ENCODE data around the gene CDH13. TPM values are rescaled to one million over a fixed set of nuclear protein-coding genes. Genes with fewer than 3 reads are reported as not detected.

CDH13 gene
- total and polyA plus RNA-seq, 9 of the 15 experiments (the other 6 are each of a cell fraction or from before 2014, with no cell fraction given) = 0.03 TPM; not detected in 8

- Histone ChIP-seq H2AFZ (ENCODE audit: low read depth, low read length) (no peak overlapping the region), H3K4me1 (replicated peaks in 1 of 2; ENCODE audit: control insufficient read depth in 2 of 2, insufficient read depth in 2 of 2, low read length in 2 of 2) (no peaks in the 10 kb centered on the region), H3K36me3 (ENCODE audit: control insufficient read depth, insufficient read depth, low read length) (no peaks in the 10 kb centered on the region), H3K9me3 (replicated peaks; ENCODE audit: control insufficient read depth, insufficient read depth, low read depth, low read length) (no peaks in the 10 kb centered on the region), H3K9me1 (ENCODE audit: control insufficient read depth, insufficient read depth, low read length) (no peaks in the 10 kb centered on the region), H3K4me2 (ENCODE audit: insufficient read depth, low read length) (no peak overlapping the region), H3K4me3 (no peak overlapping the region), H4K20me1 (replicated peaks; ENCODE audit: control insufficient read depth, insufficient read depth, low read length) (0 out of 2 replicates have a peak, but pooled peaks cover 3% of the 10 kb centered on the region), H3K27ac (ENCODE audit: extremely low read depth, low read depth, low read length) (no peak overlapping the region), H3K27me3 (ENCODE audit: control insufficient read depth in 2 of 2, insufficient read depth in 2 of 2, low read length in 2 of 2) (peaks cover 9 to 14% of the 10 kb centered on the region in 2 experiments; a peak in 4 of 5 replicates), H3K79me2 (ENCODE audit: control insufficient read depth, insufficient read depth, low read length) (no peaks in the 10 kb centered on the region), H3K9ac (ENCODE audit: insufficient read depth in 1 of 2, low read depth in 2 of 2, low read length in 2 of 2) (no peak overlapping the region)
- ChIA-PET POLR2A (no interaction called here), CTCF (ENCODE audit: low intra/inter-chr PET ratio) (no interaction called here)
- no TSS peak for BruUV-seq (replicated peaks)
- intact Hi-C loops (cut with micrococcal nuclease) (no loop called here), in situ Hi-C loops (cut with MboI) (no loop called here)
- FAIRE-seq (no peak), DNase-seq (ENCODE audit: extremely low read depth in 1 of 4, low spot score in 3 of 4) (no peak), ATAC-seq (peak; percentile 52; the same call in 2 of the 3 replicates)
- TF ChIP-seq SMAD4 (CRISPR knock-in tag; conservative IDR thresholded peaks at IDR 0.05) = no peak
- WGBS (ENCODE audit: insufficient coverage, low coverage, missing lambda C conversion rate) = 3% methylated on average over 18 of the region's 18 CpGs
Measured at GRCh38 chr16:83727751-83728352, 1101.1 kb downstream of the CDH13 start.

GRCh38 chr16:83728492-83728891 is 1101.7 kb downstream of the CDH13 start:
- H3K27me3 ChIP-seq (ENCODE audit: control insufficient read depth in 2 of 2, insufficient read depth in 2 of 2, low read length in 2 of 2) = peaks cover 9 to 14% of the 10 kb centered on the region in 2 experiments; a peak in 4 of 5 replicates
- H3K4me2 ChIP-seq (ENCODE audit: insufficient read depth, low read length) = no peak overlapping the region
- in situ Hi-C loops (cut with MboI) = no loop called here
- H4K20me1 ChIP-seq (replicated peaks; ENCODE audit: control insufficient read depth, insufficient read depth, low read length) = 0 out of 2 replicates have a peak, but pooled peaks cover 3% of the 10 kb centered on the region
- no peaks in the 10 kb centered on the region for H3K79me2 ChIP-seq (ENCODE audit: control insufficient read depth, insufficient read depth, low read length)
- H3K4me1 ChIP-seq (replicated peaks in 1 of 2; ENCODE audit: control insufficient read depth in 2 of 2, insufficient read depth in 2 of 2, low read length in 2 of 2) = no peaks in the 10 kb centered on the region
- WGBS (ENCODE audit: insufficient coverage, low coverage, missing lambda C conversion rate) = 3% methylated on average over 6 of the region's 6 CpGs
- ChIA-PET CTCF (ENCODE audit: low intra/inter-chr PET ratio) (no interaction called here), POLR2A (no interaction called here)
- no peak for ATAC-seq
- BruUV-seq (replicated peaks) = no TSS peak
- no peak overlapping the region for H3K9ac ChIP-seq (ENCODE audit: insufficient read depth in 1 of 2, low read depth in 2 of 2, low read length in 2 of 2)
- no peak for DNase-seq (ENCODE audit: extremely low read depth in 1 of 4, low spot score in 3 of 4)
- H2AFZ ChIP-seq (ENCODE audit: low read depth, low read length) = no peak overlapping the region
- no peaks in the 10 kb centered on the region for H3K36me3 ChIP-seq (ENCODE audit: control insufficient read depth, insufficient read depth, low read length)
- no peak overlapping the region for H3K4me3 ChIP-seq
- no peak for FAIRE-seq
- H3K27ac ChIP-seq (ENCODE audit: extremely low read depth, low read depth, low read length) = no peak overlapping the region
- no peaks in the 10 kb centered on the region for H3K9me1 ChIP-seq (ENCODE audit: control insufficient read depth, insufficient read depth, low read length)
- no peaks in the 10 kb centered on the region for H3K9me3 ChIP-seq (replicated peaks; ENCODE audit: control insufficient read depth, insufficient read depth, low read depth, low read length)
- intact Hi-C loops (cut with micrococcal nuclease) = no loop called here
- TF ChIP-seq ZNF436 (CRISPR knock-in tag; IDR thresholded peaks at IDR 0.05) (no peak), ZNF778 (CRISPR knock-in tag; IDR thresholded peaks at IDR 0.05) (no peak), MAFG (tag; conservative IDR thresholded peaks at IDR 0.05) (peak; percentile 56), ZBTB5 (IDR thresholded peaks at IDR 0.05) (no peak), SRSF7 (optimal IDR thresholded peaks at IDR 0.05; ENCODE audit: low read depth, low read length) (no peak), ZNF316 (IDR thresholded peaks at IDR 0.05) (peak; percentile 55; the same call in 1 of the 2 replicates), SLC30A9 (CRISPR knock-in tag; IDR thresholded peaks at IDR 0.05) (no peak), CHD1 (IDR thresholded peaks at IDR 0.05; ENCODE audit: low read length) (no peak), ZNF444 (CRISPR knock-in tag; IDR thresholded peaks at IDR 0.05) (no peak), MAFK (IDR thresholded peaks at IDR 0.05; ENCODE audit: low read length) (0 out of 2 replicates have a peak, but pooled peaks have one; percentile 11), ZNF583 (CRISPR knock-in tag; IDR thresholded peaks at IDR 0.05) (no peak), ZBTB1 (CRISPR knock-in tag; IDR thresholded peaks at IDR 0.05; ENCODE audit: borderline replicate concordance, low read depth) (no peak)

Measured in K562 (cell line).